Activated naive CD8-positive, alpha-beta T cell treated with anti-CD3 and anti-CD28 coated beads, Interleukin-2, amount 50 U/mL, for 24 hours (primary cell): ENCODE data around the gene GAB2.
"Not testable (repeated sequence)": the region's sequence is repeated elsewhere in the genome, so short reads cannot be mapped to it uniquely, and the experiment has no call there.

ENCODE experiments used
- ATAC-seq: fragments of 150-1000 bp; cut with Tn5 transposase; one replicate; pipeline ENCODE4 v1.10.0; 2021
- DNase-seq: peaks from one replicate; pipeline ENCODE4 v3.0.0; 2021
- H3K27ac Mint-ChIP-seq: one replicate; pipeline ENCODE4 v1.8.0; 2021; ENCODE audit warnings: mild to moderate bottlenecking, mixed read lengths
- H3K27me3 Mint-ChIP-seq: one replicate; pipeline ENCODE4 v1.8.0; 2021; ENCODE audit warnings: mixed read lengths
- H3K36me3 Mint-ChIP-seq: one replicate; pipeline ENCODE4 v1.8.0; 2021; ENCODE audit warnings: low read depth, mixed read lengths
- H3K4me1 Mint-ChIP-seq: one replicate; pipeline ENCODE4 v1.8.0; 2021; ENCODE audit warnings: mixed read lengths
- H3K4me3 Mint-ChIP-seq: one replicate; pipeline ENCODE4 v1.8.0; 2021; ENCODE audit warnings: mild to moderate bottlenecking, moderate library complexity, mixed read lengths
- H3K9me3 Mint-ChIP-seq: one replicate; pipeline ENCODE4 v1.8.0; 2021; ENCODE audit warnings: mixed read lengths

Gene GAB2

DNA sequence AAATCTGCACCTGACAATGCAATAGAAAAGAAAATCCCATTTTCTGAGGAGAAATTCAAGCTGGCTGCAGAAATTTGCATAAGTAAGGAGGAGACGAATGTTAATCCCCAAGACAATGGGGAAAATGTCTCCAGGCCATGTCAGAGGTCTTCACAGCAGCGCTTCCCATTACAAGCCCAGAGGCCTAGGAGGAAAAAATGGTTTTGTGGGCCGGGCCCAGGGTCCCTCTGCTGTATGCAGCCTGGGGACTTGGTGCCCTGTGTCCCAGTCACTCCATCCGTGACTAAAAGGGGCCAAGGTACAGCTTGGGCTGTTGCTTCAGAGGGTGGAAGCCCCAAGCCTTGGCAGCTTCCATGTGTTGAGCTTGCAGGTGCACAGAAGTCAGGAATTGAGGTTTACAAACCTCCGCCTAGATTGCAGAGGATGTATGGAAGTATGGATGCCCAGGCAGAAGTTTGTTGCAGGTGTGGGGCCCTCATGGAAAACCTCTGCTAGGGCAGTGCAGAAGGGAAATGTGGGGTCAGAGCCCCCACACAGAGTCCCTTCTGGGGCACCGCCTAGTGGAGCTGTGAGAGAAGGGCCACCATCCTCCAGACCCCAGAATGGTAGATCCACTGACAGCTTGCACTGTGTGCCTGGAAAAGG lies 144.9 kb downstream of the GAB2 start:
- not testable (repeated sequence) for H3K27me3 Mint-ChIP-seq, H3K4me1 Mint-ChIP-seq, ATAC-seq, DNase-seq, H3K4me3 Mint-ChIP-seq, H3K27ac Mint-ChIP-seq
- H3K36me3 Mint-ChIP-seq, result peaks cover 14% of the 10 kb centered on the region
- peaks cover 20% of the 10 kb centered on the region for H3K9me3 Mint-ChIP-seq

DNA sequence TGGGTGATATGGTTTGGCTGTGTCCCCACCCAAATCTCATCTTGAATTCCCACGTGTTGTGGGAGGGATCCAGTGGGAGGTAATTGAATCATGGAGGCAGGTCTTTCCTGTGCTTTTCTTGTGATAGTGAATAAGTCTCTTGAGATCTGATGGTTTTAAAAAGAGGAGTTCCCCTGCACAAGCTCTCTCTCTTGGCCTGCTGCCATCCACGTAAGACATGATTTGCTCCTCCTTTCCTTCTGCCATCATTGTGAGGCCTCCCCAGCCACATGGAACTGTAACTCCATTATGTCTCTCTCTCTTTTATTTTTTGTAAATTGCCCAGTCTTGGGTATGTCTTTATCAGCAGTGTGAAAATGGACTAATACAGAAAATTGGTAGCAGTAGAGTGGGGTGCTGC lies 145.8 kb downstream of the GAB2 start:
- Mint-ChIP-seq H3K36me3 (peaks cover 14% of the 10 kb centered on the region), H3K9me3 (peaks cover 20% of the 10 kb centered on the region)
- not testable (repeated sequence) for H3K4me3 Mint-ChIP-seq, ATAC-seq, H3K27me3 Mint-ChIP-seq, H3K4me1 Mint-ChIP-seq, H3K27ac Mint-ChIP-seq, DNase-seq

- peaks cover 14% of the 10 kb centered on the region for H3K36me3 Mint-ChIP-seq
- H3K4me1 Mint-ChIP-seq, result no peaks in the 10 kb centered on the region
- DNase-seq (no peak), ATAC-seq (no peak)
- H3K9me3 Mint-ChIP-seq, result peaks cover 20% of the 10 kb centered on the region
- no peak overlapping the region for H3K27ac Mint-ChIP-seq
- H3K4me3 Mint-ChIP-seq, result no peak overlapping the region
- no peaks in the 10 kb centered on the region for H3K27me3 Mint-ChIP-seq
Measured at GRCh38 chr11:78270971-78271370, 146.6 kb downstream of the GAB2 start.

DNA sequence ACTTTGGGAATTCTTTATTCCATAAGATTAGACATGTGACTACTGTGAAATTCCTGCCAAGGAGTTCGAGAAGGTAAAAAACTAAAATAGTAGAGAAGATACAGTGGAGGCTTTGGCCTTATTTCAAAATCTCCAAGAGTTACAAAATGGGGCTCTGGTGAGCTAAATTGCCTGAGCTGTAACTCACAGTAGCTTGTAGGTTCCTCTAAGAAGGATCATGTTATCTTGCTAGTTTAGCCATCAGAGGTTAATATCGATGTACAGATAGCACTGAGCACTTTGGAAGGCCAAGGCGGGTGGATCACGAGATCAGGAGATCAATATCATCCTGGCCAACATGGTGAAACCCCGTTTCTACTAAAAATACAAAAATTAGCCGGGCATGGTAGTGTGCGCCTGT lies 147.8 kb downstream of the GAB2 start:
- H3K36me3 Mint-ChIP-seq, result peaks cover 14% of the 10 kb centered on the region
- ATAC-seq (no peak), DNase-seq (no peak)
- no peak overlapping the region for H3K27ac Mint-ChIP-seq
- no peaks in the 10 kb centered on the region for H3K4me1 Mint-ChIP-seq
- H3K27me3 Mint-ChIP-seq, result no peaks in the 10 kb centered on the region
- peaks cover 20% of the 10 kb centered on the region for H3K9me3 Mint-ChIP-seq
- H3K4me3 Mint-ChIP-seq, result no peak overlapping the region

GRCh38 chr11:78268591-78269410 lies 148.8 kb downstream of the GAB2 start:
- no peak overlapping the region for H3K27ac Mint-ChIP-seq
- ATAC-seq, result no peak
- H3K27me3 Mint-ChIP-seq, result no peaks in the 10 kb centered on the region
- peaks cover 13% of the 10 kb centered on the region for H3K36me3 Mint-ChIP-seq
- H3K4me3 Mint-ChIP-seq, result no peak overlapping the region
- DNase-seq, result no peak
- H3K9me3 Mint-ChIP-seq, result peaks cover 16% of the 10 kb centered on the region
- no peaks in the 10 kb centered on the region for H3K4me1 Mint-ChIP-seq

DNA sequence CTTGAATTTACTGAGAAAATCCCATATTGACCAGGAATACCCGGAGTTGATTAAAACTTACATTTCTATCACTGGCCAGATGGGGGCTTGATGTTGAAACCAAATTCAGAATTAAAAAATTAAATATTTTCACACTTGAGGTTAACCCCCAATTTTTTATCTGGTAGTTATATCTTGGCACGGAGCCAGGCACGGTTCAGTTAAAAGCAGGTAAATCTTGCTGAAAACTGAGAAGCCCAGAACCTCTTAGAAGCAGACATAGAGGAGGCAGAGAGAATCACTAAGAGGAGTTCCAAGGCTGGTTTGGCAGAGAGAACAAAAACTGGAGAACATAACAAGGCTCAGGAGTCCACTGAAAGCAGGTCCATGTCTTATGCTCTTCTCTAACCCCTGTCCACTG lies 151.2 kb downstream of the GAB2 start:
- no peaks in the 10 kb centered on the region for H3K27me3 Mint-ChIP-seq
- no peaks in the 10 kb centered on the region for H3K9me3 Mint-ChIP-seq
- DNase-seq (no peak), ATAC-seq (no peak)
- H3K27ac Mint-ChIP-seq, result no peak overlapping the region
- no peaks in the 10 kb centered on the region for H3K36me3 Mint-ChIP-seq
- H3K4me1 Mint-ChIP-seq, result no peaks in the 10 kb centered on the region
- no peak overlapping the region for H3K4me3 Mint-ChIP-seq

DNA sequence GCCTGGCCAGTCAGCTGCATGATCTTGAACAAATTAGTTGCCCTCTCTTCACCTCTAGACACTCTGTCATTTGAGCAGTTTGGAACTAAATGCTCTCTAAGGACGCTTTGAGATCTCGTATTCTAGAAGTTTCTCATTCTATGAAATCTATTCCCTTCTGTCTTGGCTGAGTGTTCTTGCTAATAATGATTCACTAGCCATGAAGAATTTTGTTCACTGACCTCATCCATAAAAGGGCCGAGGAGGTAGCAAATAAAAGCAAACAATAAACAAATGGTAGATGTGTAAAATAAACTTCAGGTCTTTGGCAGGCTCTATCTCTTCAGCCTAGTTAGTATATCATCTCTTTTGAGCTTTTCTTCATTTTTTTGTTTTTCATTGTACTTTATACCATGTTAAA lies 152.3 kb downstream of the GAB2 start:
- Mint-ChIP-seq H3K27me3 (no peaks in the 10 kb centered on the region), H3K4me1 (no peaks in the 10 kb centered on the region), H3K36me3 (no peaks in the 10 kb centered on the region), H3K4me3 (no peak overlapping the region), H3K9me3 (no peaks in the 10 kb centered on the region), H3K27ac (no peak overlapping the region)
- ATAC-seq (no peak), DNase-seq (no peak)

DNA sequence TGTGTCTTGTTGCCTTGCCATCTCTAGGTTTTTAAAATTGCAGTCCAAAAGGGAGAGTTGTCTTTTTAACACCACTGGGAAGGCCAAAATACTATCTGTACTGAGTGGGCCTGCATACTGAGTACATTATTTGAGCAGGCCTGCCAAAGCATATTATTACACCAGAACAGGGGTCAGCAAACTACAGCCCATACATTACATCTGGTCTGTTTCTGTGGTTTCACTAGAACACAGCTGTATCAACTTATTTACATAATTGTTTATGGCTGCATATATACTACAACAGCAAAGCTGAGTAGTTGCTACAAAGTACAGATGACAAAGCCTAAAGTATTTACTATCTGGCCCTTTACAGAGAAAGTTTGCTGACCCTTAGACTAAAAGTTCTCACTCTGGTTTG lies 154.9 kb downstream of the GAB2 start:
- no peak for ATAC-seq
- Mint-ChIP-seq H3K36me3 (no peaks in the 10 kb centered on the region), H3K4me3 (no peak overlapping the region), H3K4me1 (no peaks in the 10 kb centered on the region), H3K27me3 (no peaks in the 10 kb centered on the region), H3K9me3 (no peaks in the 10 kb centered on the region), H3K27ac (no peak overlapping the region)
- DNase-seq, result no peak

DNA sequence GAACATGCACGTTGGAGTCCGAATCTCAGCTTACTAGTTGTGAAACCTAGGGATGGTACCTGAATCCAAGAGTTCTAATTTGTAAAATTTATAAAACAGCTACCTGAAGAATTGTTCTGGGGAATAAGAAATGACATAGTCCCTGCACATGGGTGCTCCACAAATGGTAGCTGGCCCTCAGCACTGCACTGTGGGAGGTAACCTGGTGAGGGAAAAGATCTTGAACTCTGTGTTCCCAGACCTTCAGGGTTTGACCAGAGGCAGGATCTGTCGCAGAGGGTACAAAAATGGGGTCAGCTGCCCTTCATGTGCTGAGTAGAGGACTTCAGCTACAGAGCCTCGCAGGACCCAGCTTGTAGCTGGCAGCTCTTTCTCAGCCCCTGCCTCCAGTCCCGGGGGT lies 155.4 kb downstream of the GAB2 start:
- Mint-ChIP-seq H3K27me3 (no peaks in the 10 kb centered on the region), H3K4me3 (no peak overlapping the region), H3K4me1 (no peaks in the 10 kb centered on the region), H3K27ac (no peak overlapping the region), H3K9me3 (no peaks in the 10 kb centered on the region), H3K36me3 (no peaks in the 10 kb centered on the region)
- ATAC-seq, result no peak
- DNase-seq, result no peak

- H3K4me1 Mint-ChIP-seq, result no peaks in the 10 kb centered on the region
- H3K9me3 Mint-ChIP-seq, result no peaks in the 10 kb centered on the region
- ATAC-seq (no peak), DNase-seq (no peak)
- H3K27me3 Mint-ChIP-seq, result no peaks in the 10 kb centered on the region
- H3K27ac Mint-ChIP-seq, result no peak overlapping the region
- no peaks in the 10 kb centered on the region for H3K36me3 Mint-ChIP-seq
- no peak overlapping the region for H3K4me3 Mint-ChIP-seq
Measured at GRCh38 chr11:78261828-78262227, 155.8 kb downstream of the GAB2 start.

DNA sequence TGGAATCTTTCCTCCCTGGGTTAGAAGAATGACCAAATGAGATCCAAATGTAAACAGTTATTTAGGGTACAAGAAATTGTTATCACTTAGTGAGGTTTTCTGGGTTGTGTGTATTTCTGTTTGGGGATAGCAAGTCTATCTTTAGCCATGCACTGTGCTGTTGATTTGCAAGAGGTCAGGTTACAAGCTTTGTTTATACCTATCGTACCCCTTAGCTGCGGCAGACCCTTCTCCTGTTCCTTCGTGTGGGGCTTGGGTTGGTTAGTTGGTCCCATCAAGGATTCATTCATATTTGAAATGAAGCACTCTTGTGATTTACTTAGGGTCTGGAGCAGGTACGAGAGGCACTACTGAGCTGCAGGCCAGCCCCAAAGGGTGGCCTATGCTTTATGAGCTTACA lies 156.3 kb downstream of the GAB2 start:
- H3K36me3 Mint-ChIP-seq, result no peaks in the 10 kb centered on the region
- no peaks in the 10 kb centered on the region for H3K4me1 Mint-ChIP-seq
- H3K27me3 Mint-ChIP-seq, result no peaks in the 10 kb centered on the region
- no peak for DNase-seq
- ATAC-seq, result no peak
- no peak overlapping the region for H3K4me3 Mint-ChIP-seq
- no peak overlapping the region for H3K27ac Mint-ChIP-seq
- H3K9me3 Mint-ChIP-seq, result no peaks in the 10 kb centered on the region

GRCh38 chr11:78259777-78260487 lies 157.7 kb downstream of the GAB2 start:
- Mint-ChIP-seq H3K4me1 (no peaks in the 10 kb centered on the region), H3K9me3 (no peaks in the 10 kb centered on the region), H3K4me3 (no peak overlapping the region), H3K27me3 (no peaks in the 10 kb centered on the region), H3K36me3 (no peaks in the 10 kb centered on the region), H3K27ac (no peak overlapping the region)
- ATAC-seq, result no peak
- no peak for DNase-seq

GRCh38 chr11:78257654-78258053 lies 160.0 kb downstream of the GAB2 start:
- H3K4me3 Mint-ChIP-seq, result no peak overlapping the region
- H3K4me1 Mint-ChIP-seq, result no peaks in the 10 kb centered on the region
- DNase-seq, result no peak
- H3K36me3 Mint-ChIP-seq, result no peaks in the 10 kb centered on the region
- no peak for ATAC-seq
- no peak overlapping the region for H3K27ac Mint-ChIP-seq
- no peaks in the 10 kb centered on the region for H3K9me3 Mint-ChIP-seq
- H3K27me3 Mint-ChIP-seq, result no peaks in the 10 kb centered on the region

- H3K27ac Mint-ChIP-seq, result no peak overlapping the region
- ATAC-seq (no peak), DNase-seq (no peak)
- H3K36me3 Mint-ChIP-seq, result no peaks in the 10 kb centered on the region
- H3K4me1 Mint-ChIP-seq, result no peaks in the 10 kb centered on the region
- no peaks in the 10 kb centered on the region for H3K9me3 Mint-ChIP-seq
- no peaks in the 10 kb centered on the region for H3K27me3 Mint-ChIP-seq
- no peak overlapping the region for H3K4me3 Mint-ChIP-seq
Measured at GRCh38 chr11:78256962-78257361, 160.7 kb downstream of the GAB2 start.

- Mint-ChIP-seq H3K27ac (no peak overlapping the region), H3K4me1 (no peaks in the 10 kb centered on the region), H3K27me3 (no peaks in the 10 kb centered on the region), H3K36me3 (no peaks in the 10 kb centered on the region), H3K4me3 (no peak overlapping the region), H3K9me3 (no peaks in the 10 kb centered on the region)
- ATAC-seq, result no peak
- DNase-seq, result no peak
Measured at GRCh38 chr11:78255919-78256318, 161.7 kb downstream of the GAB2 start.
